ENCODE measurements around the gene RUNX3. TPM values are rescaled to one million over a fixed set of nuclear protein-coding genes. Genes with fewer than 3 reads are reported as not detected.
A peak's percentile ranks its signal among the peaks of the same experiment; 100 is the strongest.

The RUNX3 gene
- polyA plus RNA-seq, 3 donors = 0.26 to 0.55 (median 0.38) TPM

- DNase-seq = no peak
These were observed 64.5 kb downstream of the RUNX3 start for GRCh38 chr1:24865587-24865986.

- no peak for DNase-seq
These were observed 64.9 kb downstream of the RUNX3 start for GRCh38 chr1:24865168-24865567.

DNA sequence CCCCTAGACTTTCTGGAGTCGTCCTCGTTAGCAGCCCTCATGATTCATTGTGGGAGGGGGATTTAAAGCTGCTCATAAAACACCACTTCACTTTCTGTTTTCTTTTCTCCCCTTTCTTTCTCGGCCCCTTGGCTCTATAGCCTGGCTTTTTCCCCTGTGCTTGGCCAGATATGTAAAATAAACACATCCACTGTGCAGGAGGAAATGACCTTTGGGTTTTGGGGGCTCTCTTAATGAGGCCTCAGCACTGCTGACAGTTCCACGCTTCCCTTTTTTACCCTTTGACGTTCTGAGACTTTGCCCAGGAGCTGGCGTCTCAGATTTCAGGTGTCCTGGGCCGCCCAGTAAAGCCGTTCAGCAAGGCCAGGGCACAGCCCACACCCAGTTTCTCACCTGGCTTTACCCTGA lies 65.7 kb downstream of the RUNX3 start:
- DNase-seq = peak; percentile 75

GRCh38 chr1:24862775-24863483 lies 67.1 kb downstream of the RUNX3 start:
- DNase-seq = no peak

GRCh38 chr1:24861821-24862727 lies 68.0 kb downstream of the RUNX3 start:
- no peak for DNase-seq

DNA sequence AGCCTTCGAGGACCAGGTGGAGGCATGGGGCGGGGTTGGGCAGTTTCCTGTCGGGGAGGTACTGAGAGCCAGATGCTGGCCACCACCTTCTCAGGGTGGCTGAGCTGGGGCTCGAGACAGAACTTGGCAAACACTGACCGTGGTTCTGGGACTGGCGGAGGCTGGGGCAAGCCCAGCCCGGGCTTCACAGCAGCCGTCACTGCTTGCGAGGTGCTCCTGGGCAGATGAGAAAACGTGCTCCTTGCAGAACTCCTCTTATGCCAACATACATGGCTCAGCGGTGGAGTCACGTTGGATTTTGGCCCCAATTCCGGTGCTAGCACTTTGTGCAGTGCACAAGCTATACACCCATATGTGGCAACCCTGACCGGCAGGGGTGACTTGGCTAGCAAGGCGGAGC lies 69.2 kb downstream of the RUNX3 start:
- no peak for DNase-seq

DNA sequence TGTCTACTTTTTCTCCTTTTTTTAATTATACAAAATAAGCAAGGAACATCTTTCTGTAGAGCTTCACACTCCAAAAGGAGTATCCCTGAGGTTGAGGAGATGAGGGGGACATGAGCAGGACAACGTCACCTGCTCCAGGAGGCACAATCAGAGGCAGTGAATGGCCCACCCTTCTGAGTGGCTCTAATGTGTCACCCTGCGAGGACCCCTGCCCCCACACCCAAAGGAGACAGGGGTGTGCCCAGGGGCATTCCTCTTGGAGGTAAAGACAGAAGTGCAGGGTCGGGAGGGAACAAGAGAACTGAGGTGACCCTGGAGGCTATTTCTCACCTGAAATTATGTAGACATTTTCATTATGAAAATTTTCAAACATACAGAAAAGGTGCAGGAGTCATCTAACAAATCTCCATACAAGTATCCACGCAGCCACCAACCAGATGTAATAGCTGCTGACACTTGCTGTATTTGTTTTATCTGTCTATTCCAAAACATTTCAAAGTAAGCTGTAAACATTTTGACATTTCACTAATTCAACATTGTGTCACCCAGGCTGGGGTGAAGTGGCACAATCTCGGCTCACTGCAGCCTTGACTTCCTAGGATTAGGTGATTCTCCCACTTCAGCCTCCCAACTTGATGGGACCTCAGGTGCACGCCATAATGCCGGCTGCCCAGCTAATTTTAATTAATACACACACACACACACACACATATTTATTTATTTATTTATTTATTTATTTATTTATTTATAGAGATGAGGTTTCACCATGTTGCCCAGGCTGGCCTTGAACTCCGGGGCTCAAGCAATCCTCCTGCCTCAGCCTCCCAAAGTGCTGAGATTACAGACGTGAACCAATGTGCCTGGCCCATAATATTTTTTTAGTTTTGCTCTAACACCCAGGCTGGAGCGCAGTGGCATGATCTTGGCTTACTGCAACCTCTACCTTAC lies 70.7 kb downstream of the RUNX3 start:
- no peak for DNase-seq

DNA sequence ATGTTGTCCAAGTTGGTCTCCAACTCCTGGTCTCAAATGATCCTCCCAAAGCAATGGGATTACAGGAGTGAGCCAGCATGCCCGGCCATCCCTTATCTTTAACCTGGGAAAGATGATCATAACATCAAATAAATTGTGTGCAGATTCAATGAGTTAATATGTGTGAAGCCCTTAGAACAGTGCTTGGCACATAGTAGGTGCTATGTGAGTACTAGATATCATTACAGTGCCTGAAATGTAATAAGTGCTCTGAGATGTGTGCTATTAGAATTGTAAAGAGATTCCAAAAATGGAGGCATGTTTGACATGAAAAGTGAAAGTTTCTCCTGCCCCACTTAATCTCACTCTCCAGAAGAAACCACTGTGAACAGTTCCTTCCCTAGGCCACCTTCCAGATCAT lies 71.8 kb downstream of the RUNX3 start:
- DNase-seq = no peak

DNA sequence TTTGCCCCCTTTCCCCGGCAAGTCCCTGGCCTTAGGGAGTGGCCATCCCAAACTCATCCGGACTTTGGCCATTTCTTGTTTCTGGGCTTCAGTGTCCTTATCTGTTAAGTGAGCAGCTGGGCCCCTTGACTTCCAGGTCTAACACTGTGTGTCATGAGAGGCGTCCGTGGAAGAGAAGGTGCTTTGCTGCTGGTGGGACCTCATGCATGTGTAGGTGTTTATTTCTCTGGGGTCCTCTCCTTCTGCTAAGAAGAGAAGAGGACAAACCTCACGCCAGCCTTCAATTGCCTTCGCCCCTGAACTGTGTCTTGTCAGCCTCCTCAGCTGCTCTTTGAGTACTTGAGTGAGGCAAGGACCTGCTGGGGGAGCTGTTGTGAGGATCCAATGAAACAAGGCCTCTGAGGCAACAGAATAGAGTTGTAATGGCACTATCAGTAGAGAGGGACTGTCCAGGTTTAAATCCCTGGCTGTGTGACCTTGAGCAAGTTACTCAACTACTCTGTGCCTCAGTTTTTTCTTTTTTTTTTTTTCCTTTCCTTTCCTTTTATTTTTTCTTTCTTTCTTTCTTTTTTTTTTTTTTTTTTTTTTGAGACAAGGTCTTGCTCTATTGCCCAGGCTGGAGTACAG lies 72.5 kb downstream of the RUNX3 start:
- DNase-seq = no peak

GRCh38 chr1:24856787-24857506 lies 73.1 kb downstream of the RUNX3 start:
- DNase-seq = no peak

- no peak for DNase-seq
These were observed 74.6 kb downstream of the RUNX3 start for GRCh38 chr1:24855474-24855873.

- DNase-seq = peak; percentile 52
These were observed 76.4 kb downstream of the RUNX3 start for GRCh38 chr1:24853649-24854048.

DNA sequence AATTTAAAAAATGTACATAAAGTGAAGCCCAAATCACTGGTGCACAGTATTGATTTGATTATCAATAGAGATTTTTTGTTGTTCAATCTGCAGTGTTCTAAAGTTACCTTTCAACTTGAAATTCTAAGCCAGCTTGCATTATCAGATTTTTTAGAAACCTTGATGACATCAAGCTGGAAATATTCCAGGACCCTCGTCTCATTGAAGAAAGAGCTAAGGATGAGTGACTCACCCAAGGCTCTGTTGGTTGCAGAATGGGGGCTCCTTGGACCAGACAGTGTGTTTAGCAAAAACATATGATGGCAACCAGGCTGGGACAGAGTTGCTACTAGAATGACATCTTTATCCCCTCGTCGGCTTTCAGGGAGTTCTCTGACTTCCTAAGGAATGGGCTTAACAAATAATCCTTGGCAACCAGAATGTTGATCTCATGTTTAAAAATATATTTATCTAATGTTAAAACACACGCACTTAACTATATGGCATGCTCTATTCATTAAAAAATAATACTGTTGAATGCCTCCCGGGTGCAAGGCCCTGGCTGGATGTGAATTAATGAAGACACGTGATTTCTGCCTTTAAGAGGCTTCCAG lies 79.7 kb downstream of the RUNX3 start:
- DNase-seq = no peak

GRCh38 chr1:24849672-24850295 lies 80.3 kb downstream of the RUNX3 start:
- DNase-seq = peak; percentile 40

Other genes with a start within 250 kb of the RUNX3 start
- gene CLIC4, start 184.8 kb downstream of the RUNX3 start, polyA plus RNA-seq (ENCODE audit: insufficient read length in 3 of 3) = 100 to 1,000 TPM; 165 to 169 (median 168) TPM

Measured in renal pelvis (tissue), 4 donors.